MCF 10A (cell line): ENCODE results near the gene LHX3. TPM values are rescaled to one million over a fixed set of nuclear protein-coding genes. Genes with fewer than 3 reads are reported as not detected.

ENCODE experiments used
- BruUV-seq: library from RNA; stranded (reverse); fragments of 400-500 nt; replicated peaks from 2 replicates; lab custom pipeline; 2021; lab: Mats Ljungman, UMichigan
- CTCF ChIA-PET: fragments of 300-600 bp; sonication (Branson Sonifier 250); formaldehyde crosslinking; extraction: SDS; loops from one replicate; lab custom pipeline; 2021; ENCODE audit warnings: antibody characterized with exemption, inconsistent platforms; lab: Yijun Ruan, JAX
- POLR2A ChIA-PET: fragments of 300-600, 350-650 bp; sonication (Branson Sonifier 250); formaldehyde crosslinking; extraction: SDS; loops from one replicate; lab custom pipeline; 2020; ENCODE audit warnings: antibody characterized with exemption, inconsistent platforms; lab: Yijun Ruan, JAX
- DNase-seq: peaks from one replicate; pipeline ENCODE4 v3.0.0-alpha.2; 2018; ENCODE audit not compliant: unreplicated experiment
- H3K27ac Mint-ChIP-seq: one replicate; pipeline ENCODE4 v1.8.0; 2022; ENCODE audit warnings: mild to moderate bottlenecking, low read depth, mixed read lengths; ENCODE audit not compliant: unreplicated experiment
- H3K27me3 Mint-ChIP-seq: one replicate; pipeline ENCODE4 v1.8.0; 2022; ENCODE audit warnings: mixed read lengths; ENCODE audit not compliant: insufficient read depth, unreplicated experiment
- H3K36me3 Mint-ChIP-seq: one replicate; pipeline ENCODE4 v1.8.0; 2022; ENCODE audit warnings: mild to moderate bottlenecking, moderate library complexity, mixed read lengths; ENCODE audit not compliant: insufficient read depth, unreplicated experiment
- H3K4me1 Mint-ChIP-seq: one replicate; pipeline ENCODE4 v1.8.0; 2022; ENCODE audit warnings: mixed read lengths; ENCODE audit not compliant: insufficient read depth, unreplicated experiment
- H3K4me3 Mint-ChIP-seq: one replicate; pipeline ENCODE4 v1.8.0; 2022; ENCODE audit warnings: mild to moderate bottlenecking, moderate library complexity, mixed read lengths; ENCODE audit not compliant: unreplicated experiment
- H3K9me3 Mint-ChIP-seq: one replicate; pipeline ENCODE4 v1.8.0; 2022; ENCODE audit warnings: mixed read lengths; ENCODE audit not compliant: unreplicated experiment
- intact Hi-C: fragments of 100-400 bp; cut with micrococcal nuclease; formaldehyde crosslinking; loops from 2 replicates; pipeline ENCODE4 v1.14.1; 2022
- total RNA-seq: library from RNA; stranded (reverse); gene quantifications from 2 replicates; pipeline ENCODE4 v1.2.3, GENCODE V29; 2022
- TF ChIP-seq, protein P1 (sequence below): fragments of 200-600 bp; IDR thresholded peaks from one replicate; pipeline ENCODE4 v1.8.0; 2022; ENCODE audit warnings: antibody characterized with exemption, mild to moderate bottlenecking; ENCODE audit not compliant: unreplicated experiment

The LHX3 gene
- total RNA-seq, 1 experiment from 2014 or later = 0.26 TPM

GRCh38 chr9:136171009-136171800 is 33.7 kb downstream of the LHX3 start:
- CTCF ChIA-PET = interaction anchor here (0.6 to 1.7 kb wide), 14 partner anchors 12 to 821 kb away, joined by 3 to 7 read pairs (median 4); partner anchors contain the start of gene PAXX
- TF ChIP-seq, protein P1, sequence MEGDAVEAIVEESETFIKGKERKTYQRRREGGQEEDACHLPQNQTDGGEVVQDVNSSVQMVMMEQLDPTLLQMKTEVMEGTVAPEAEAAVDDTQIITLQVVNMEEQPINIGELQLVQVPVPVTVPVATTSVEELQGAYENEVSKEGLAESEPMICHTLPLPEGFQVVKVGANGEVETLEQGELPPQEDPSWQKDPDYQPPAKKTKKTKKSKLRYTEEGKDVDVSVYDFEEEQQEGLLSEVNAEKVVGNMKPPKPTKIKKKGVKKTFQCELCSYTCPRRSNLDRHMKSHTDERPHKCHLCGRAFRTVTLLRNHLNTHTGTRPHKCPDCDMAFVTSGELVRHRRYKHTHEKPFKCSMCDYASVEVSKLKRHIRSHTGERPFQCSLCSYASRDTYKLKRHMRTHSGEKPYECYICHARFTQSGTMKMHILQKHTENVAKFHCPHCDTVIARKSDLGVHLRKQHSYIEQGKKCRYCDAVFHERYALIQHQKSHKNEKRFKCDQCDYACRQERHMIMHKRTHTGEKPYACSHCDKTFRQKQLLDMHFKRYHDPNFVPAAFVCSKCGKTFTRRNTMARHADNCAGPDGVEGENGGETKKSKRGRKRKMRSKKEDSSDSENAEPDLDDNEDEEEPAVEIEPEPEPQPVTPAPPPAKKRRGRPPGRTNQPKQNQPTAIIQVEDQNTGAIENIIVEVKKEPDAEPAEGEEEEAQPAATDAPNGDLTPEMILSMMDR = no peak
- Mint-ChIP-seq H3K4me1 (no peaks in the 10 kb centered on the region), H3K4me3 (no peak overlapping the region), H3K27ac (no peak overlapping the region), H3K36me3 (no peaks in the 10 kb centered on the region), H3K27me3 (peaks cover 36% of the 10 kb centered on the region), H3K9me3 (no peaks in the 10 kb centered on the region)
- no TSS peak for BruUV-seq
- DNase-seq = no peak
- POLR2A ChIA-PET = no interaction called here
- intact Hi-C loops = no loop called here

DNA sequence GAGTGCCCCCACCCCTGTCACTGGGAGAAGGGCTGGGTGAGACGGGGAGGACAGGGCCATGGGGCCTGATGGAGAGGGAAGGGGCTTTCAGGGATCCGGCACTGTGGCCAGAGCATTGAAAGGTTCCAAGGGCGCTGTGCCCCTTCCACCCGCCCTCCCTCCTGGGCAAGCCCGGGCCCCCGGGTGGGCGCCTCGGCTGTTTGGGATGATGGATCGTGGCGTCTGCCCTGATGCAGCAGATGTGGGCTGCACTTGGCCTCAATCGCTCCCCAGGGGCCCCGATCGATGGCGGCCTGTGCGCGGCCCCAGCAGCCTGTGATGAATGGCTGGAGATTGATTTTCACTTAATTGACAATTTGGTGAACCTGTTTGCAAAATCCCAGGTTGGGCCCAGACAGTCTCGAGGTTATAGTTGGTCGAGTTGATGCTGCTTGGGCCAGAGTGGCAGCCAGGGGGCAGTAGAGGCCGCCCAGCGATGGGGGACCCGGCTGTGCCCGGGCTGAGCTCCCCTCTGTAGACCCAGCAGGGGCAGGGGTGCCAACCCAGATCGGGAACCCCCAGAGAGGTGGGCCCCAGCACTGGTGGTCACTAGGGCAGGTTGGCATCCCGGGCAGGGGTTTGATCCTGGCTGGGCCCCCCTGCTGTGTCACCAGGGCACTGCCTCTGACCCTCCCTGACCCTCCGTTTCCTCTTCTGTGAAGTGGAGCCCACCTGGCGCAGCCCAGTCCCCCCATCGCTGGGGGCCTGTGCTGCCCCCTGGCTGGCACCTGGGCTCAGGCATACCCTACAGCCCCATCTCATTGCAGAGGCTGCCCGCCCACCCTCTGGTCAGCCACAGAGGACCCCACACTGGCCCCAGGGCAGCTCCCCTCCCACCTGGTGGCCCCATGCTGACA is 34.7 kb downstream of the LHX3 start:
- Mint-ChIP-seq H3K36me3 (no peaks in the 10 kb centered on the region), H3K4me3 (no peak overlapping the region), H3K27me3 (peaks cover 36% of the 10 kb centered on the region), H3K4me1 (no peaks in the 10 kb centered on the region), H3K27ac (no peak overlapping the region), H3K9me3 (no peaks in the 10 kb centered on the region)
- DNase-seq = peak; percentile 36
- no TSS peak for BruUV-seq
- POLR2A ChIA-PET = no interaction called here
- CTCF ChIA-PET = interaction anchor here (0.6 to 1.7 kb wide), 12 partner anchors 10 to 200 kb away, joined by 3 to 7 read pairs (median 3); no protein-coding TSS in a partner anchor
- intact Hi-C loops = loop anchor here (1.0 kb wide), 3 partner anchors 56 to 113 kb away; no protein-coding TSS in a partner anchor
- TF ChIP-seq, protein P1 = peak; percentile 82

- CTCF ChIA-PET = interaction anchor here (1.2 to 1.4 kb wide), 2 partner anchors 9 to 11 kb away, joined by 3 to 9 read pairs; no protein-coding TSS in a partner anchor
These were observed 35.4 kb downstream of the LHX3 start for GRCh38 chr9:136169495-136169894.

More at GRCh38 chr9:136169495-136169894, 35.4 kb downstream of the LHX3 start:
- Mint-ChIP-seq H3K27ac (no peak overlapping the region), H3K27me3 (peaks cover 36% of the 10 kb centered on the region), H3K36me3 (no peaks in the 10 kb centered on the region), H3K4me1 (no peaks in the 10 kb centered on the region), H3K9me3 (no peaks in the 10 kb centered on the region), H3K4me3 (no peak overlapping the region)
- DNase-seq = no peak
- TF ChIP-seq, protein P1 = no peak
- POLR2A ChIA-PET = no interaction called here
- no TSS peak for BruUV-seq
- intact Hi-C loops = no loop called here
